Activated T-cell treated with anti-CD3 and anti-CD28 coated beads for 4 hours (primary cell): Measurements from ENCODE around the gene TMED10.
A peak's percentile ranks its signal among the peaks of the same experiment; 100 is the strongest.

Experiments
- DNase-seq: peaks from one replicate; pipeline ENCODE4 v3.0.0-alpha.2; 2020

TMED10 gene

GRCh38 chr14:75126121-75126544 lies 50.3 kb downstream of the TMED10 start:
- no peak for DNase-seq

- DNase-seq, result no peak
Observed at GRCh38 chr14:75125617-75126016, 50.8 kb downstream of the TMED10 start.

DNA sequence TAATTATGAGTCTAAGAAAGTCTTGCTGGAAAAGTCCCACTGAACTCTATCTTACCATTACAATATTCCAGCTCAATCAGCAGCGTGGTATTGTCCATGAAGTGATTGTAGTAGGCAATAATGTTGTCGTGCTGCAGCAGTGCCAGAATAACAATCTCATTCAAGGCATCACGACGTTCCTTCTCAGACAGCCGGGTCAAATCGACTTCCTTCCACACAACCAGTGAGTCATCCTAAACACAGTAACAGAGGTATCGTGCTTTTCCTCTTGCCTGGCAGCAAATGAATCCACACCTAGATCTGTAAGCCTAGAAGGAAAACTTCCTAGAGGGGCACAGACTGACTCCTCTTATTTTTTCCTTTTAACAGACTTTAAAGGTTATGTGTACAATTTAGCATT lies 52.4 kb downstream of the TMED10 start:
- no peak for DNase-seq

DNA sequence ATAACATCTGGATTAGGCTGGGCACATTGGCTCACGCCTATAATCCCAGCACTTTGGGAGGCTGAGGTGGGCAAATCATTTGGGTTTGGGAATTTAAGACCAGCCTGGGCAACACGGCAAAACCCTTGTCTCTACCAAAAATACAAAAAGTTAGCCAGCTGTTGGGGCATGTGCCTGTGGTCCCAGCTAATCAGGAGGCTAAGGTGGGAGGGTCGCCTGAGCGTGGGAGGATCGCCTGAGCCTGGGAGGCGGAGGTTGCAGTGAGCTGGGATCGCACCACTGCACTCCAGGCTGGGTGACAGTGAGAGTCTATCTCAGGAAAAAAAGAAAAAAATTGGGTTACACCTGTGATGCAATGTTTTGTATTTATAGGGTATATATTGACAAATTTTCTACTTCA lies 54.9 kb downstream of the TMED10 start:
- DNase-seq, result no peak

- DNase-seq, result no peak
Observed at GRCh38 chr14:75120541-75121291, 55.7 kb downstream of the TMED10 start.

DNA sequence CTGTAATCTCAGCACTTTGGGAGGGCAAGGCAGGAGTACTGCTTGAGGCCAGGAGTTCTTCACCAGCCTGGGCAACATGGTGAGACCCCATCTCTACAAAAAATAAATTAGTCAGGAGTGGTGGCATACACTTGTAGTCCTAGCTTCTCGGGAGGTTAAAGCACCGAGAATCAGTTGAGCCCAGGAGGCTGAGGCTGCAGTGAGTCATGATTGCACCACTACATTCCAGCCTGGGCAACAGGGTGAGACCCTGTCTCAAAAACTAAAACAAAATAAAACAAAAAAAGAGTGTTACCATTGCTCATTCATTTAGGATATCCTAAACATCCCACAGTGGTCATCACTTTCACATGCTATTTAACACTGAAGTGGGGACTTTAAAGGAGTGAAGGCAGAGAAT lies 57.4 kb downstream of the TMED10 start:
- DNase-seq, result no peak

DNA sequence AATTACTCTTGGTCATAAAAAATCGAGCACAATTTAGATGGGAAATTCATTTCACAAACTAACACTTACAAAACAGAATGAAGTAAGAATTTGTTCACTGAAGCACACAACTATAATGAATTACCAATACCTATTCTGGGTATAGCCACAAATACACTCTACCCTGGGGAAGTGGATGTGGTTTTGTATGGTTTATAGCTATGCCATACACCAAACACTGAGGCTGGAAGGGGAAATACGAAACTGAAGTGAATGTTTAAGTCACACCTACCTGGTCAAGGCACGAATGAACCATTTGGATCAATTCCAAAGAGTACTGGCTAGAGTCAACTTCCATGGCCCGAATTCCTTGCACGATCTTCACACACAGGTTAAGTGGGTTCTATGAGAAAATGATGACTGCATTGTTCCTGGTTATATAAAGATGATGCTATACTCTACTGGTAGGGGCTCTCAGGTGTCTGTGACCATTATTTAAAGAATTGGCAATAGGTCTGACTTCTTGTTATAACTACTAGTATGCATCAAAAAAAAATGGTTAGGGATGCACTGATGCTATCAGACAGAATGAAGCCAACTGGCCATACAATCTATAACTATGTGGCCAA lies 62.4 kb downstream of the TMED10 start:
- DNase-seq, result no peak

DNA sequence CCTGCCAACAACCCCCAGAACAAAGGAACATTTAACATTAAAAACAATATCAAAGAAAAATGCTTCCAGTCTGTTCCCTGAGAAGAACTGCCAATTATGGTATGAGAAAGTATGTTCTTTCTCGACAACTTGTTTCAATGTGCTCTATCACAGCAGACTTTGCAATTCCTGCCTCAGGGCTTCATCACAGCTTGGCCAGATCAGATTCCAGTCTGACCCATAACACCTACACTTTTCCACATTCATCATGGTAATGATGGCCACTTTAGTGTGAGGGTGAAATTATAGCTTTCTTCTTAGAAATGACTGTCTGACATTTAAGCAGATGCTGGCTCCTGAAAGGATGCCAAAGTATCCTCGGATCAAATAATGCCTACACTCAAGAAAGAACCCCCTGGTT lies 66.5 kb downstream of the TMED10 start:
- no peak for DNase-seq

- no peak for DNase-seq
Observed at GRCh38 chr14:75107186-75107585, 69.2 kb downstream of the TMED10 start.

DNA sequence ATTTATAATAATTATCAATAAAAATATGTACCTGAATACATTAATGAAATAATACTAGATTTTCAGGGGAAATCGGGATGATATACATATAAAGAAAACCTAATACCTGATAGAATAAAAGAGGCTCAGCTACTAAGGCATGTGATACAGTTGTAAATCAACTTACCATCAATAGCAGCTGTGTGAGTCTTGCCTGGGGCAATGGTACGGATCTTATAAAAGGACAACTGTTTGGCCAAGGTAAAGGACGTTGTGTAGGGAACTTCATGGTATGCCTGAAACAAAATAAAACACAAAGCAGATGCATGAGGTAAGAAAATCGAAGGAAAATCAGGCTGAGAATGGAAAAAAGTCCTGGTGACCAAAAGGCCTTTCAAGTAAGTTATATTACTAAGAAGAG lies 74.9 kb downstream of the TMED10 start:
- DNase-seq, result no peak

GRCh38 chr14:75098682-75099081 lies 77.7 kb downstream of the TMED10 start:
- no peak for DNase-seq

DNA sequence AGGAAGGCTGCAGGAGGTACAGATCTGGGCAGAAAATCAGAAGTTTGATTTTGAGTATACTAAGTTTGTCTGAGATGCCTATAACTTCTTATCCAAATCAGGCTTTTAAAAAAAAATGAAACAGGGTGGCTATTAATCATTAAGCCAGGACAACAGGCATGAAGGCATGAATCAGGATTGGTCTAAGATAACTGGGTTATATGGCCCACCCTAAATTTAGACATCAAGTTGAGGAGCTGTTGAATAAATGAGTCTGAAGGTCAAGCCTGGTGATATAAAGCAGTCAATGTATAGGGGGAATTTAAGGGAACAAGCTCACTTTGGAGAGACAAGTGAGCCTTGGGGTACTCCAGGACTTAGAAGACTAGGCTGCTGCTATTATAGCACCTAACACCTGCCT lies 78.2 kb downstream of the TMED10 start:
- DNase-seq, result no peak

DNA sequence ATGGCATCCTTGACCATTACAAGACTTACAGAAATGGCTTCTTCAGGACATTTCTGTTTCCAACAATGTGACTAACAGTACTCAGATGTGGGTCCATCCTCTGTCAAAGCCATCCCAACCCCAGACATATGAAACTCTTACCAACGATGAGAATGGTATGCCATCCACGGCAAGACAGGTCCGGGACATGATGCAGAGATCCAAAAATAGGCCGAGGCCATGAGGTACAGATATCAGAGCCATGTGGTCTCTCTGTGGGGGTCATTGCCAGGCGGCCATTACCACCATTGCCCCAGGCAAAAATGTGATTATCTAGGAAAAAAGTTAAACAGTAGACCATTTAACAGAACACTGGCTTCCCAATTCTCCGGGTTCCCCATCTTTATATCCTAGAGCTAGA lies 79.5 kb downstream of the TMED10 start:
- DNase-seq, result no peak

DNA sequence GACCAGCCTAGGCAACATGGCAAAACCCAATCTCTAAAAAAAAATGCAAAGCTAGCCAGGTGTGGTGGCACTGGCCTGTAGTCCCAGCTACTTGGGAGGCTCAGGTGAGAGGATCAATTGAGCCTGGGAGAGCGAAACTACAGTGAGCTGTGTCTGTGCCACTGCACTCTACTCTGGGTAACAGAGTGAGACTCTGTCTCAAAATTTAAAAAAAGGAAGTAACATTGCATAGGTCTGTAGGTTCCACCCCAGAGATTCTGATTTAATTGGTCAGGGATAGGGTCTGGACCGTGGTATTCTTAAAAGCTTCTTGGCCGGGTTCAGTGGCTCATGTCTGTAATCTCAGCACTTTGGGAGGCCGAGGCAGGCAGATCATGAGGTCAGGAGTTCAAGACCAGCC lies 80.7 kb downstream of the TMED10 start:
- no peak for DNase-seq

DNA sequence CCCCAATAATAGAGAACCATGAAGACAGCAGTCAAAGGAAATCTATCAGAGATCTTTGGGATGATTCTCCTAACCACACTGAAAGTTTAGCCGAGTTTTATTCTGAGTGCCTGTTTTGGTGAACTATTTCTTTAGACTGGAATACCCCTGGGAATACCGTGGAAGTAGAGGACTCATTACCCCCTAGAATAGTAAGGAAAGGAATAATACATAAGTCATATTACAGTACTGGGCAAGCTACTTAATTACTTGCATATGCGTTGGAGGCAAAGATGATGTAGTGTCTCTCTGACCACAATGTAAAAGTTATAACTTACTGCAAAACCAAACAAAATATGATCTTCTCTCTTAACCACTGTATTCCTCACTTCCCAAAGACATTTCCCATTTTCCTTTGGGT lies 81.5 kb downstream of the TMED10 start:
- DNase-seq, result no peak

DNA sequence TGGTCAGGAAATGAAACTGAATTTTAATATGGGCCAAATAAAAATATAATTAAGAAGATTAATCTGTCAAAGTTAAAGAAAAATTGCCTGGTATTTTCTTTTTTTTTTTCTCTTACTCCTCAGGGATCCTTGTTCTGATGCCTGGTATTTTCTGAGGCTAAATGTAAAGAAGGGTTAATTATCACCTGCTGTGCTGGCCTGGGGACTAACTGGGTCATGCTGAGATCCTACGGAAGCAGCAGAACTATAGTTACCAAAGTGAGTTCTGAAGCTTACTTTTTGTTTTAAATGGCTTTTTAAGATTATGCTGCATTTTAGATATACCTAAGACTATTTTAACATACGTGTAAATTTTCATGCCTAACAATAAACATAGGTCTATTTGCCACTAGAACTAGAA lies 83.7 kb downstream of the TMED10 start:
- DNase-seq, result no peak

DNA sequence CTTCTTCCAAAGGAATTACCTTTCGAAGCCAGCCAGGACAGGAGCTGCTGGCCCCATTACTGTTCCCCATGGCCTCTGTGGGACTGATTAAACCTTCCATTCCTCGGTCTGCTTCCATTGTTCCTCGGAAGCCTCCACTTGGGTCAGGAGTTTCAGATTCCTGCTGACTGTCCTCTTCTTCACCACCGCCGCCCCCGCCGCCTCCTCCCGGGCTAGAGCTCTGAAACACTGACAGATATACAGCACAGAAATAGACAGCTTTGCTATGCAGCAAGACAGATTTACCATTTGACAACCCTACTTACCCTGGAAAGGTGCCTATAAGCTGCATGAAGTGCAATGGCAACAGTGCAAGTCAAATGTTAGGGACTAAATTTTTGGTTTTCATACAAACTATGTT lies 85.2 kb downstream of the TMED10 start:
- DNase-seq, result no peak

DNA sequence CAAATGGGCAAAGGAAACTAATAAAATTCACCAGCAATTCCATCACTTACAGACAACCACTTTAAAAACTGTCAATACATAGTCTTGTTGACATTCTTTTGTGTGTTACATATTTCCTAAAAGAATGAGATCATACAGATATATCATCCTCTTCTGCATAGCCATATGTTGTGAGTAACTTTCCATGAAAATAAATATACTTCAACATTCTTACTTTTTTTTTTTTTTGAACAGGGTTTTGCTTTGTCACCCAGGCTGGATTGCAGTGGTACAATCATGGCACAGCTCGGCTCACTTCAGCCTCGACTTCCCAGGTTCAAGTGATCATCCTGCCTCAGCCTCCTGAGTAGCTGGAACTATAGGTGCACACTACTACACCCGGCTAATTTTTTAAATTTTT lies 86.1 kb downstream of the TMED10 start:
- no peak for DNase-seq

GRCh38 chr14:75088566-75089373 lies 87.6 kb downstream of the TMED10 start:
- DNase-seq, result peak; percentile 42

DNA sequence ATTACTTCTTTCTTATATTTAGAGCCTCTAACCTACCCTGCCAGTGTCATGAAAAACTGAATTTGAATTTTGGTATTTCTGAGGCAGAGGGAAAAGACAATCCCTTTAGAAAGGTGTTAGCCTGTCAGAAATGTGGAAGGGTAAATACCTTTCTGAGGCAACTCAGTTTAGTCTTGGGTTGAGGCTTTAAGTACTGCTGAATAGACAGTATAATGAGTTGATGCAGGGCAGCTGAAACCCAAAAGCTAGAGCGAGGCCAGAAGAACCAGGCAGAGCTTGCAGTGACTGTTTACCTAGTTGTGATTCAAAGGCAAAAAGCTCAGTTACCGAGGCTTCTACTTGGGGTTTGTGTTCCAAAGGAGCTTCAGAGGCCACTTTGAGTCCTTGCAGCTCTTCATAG lies 88.3 kb downstream of the TMED10 start:
- no peak for DNase-seq

DNA sequence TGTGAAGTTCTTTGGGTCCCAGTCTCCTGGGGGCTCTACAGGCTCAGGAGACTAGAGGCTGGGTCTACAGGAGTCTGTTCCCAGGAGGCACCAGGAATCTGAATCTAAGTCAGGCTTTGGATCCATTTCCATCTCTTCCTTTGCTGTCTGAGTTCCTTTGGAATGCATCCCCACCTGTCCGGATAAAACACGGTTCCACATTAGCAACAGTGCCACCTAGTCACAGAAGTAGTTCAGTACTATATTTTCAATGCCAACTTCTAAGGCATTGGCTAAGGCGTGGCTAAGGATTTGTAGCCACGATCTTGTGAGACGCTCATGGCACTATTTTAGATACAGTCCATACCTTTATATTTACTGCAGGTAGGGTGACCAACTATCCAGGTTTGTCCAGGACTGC lies 91.9 kb downstream of the TMED10 start:
- no peak for DNase-seq

GRCh38 chr14:75083271-75083670 lies 93.1 kb downstream of the TMED10 start:
- DNase-seq, result no peak

- no peak for DNase-seq
Observed at GRCh38 chr14:75081660-75082229, 94.7 kb downstream of the TMED10 start.
